Measurements from ENCODE around the gene TBC1D2B.
A peak's percentile ranks its signal among the peaks of the same experiment; 100 is the strongest.
"Not testable (repeated sequence)": the region's sequence is repeated elsewhere in the genome, so short reads cannot be mapped to it uniquely, and the experiment has no call there.

The TBC1D2B gene

DNA sequence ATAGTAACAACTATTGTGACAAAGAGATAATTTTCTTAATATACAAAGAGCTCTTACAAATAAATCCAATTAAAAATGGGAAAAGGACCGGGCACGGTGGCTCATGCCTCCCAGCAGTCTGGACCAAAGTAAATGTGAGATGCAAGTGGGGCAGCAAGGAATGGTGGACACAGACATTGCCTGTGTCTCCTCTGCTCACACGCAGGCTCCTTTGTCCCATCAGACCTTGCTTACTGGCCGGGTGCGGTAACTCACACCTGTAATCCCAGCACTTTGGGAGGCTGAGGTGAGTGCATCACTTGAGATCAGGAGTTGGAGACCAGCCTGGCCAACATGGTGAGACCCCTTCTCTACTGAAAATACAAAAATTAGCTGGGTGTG lies 110.3 kb downstream of the TBC1D2B start:
- H2BK15ac ChIP-seq (ENCODE audit: low read depth, poor library complexity, severe bottlenecking); H2BK5ac ChIP-seq (ENCODE audit: low read depth, low read length, poor library complexity, severe bottlenecking): not testable (repeated sequence)
- 78% methylated on average over 2 of the region's 5 CpGs for WGBS

DNA sequence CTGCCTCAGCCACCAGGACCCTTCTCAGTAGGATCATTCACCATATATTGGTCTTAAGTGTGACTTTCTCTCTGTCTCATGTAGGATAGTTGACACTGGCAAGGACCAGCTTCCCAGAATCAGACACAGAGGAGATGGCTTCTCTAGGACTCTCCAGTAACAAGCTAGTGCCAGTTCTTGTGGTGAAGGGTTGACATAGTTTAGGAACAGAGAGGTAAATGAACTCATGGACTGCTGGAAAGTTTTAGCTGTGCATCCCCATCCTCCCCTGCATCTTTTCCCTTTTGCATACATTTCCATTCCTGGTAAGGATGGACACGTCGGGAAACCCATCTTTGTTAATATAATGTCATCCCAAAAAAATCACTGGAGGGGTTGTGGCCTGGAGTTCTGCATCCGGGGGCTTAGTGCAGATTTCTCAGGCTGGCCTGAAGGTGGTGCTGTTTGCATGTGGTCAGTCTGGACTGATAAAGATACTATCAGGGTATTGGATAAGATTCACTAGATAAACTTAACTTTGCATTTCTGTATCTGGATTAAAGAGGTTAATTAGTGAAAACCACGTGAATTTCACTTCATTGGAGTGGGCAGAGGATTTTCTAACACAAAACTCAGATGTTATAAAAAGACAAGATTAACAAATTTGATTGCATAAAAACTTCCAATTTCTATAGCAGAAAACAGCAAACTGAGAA lies 110.8 kb downstream of the TBC1D2B start:
- no peak overlapping the region for H2BK5ac ChIP-seq (ENCODE audit: low read depth, low read length, poor library complexity, severe bottlenecking)
- H3K36me3 ChIP-seq (ENCODE audit: control insufficient read depth in 1 of 2, insufficient read depth in 2 of 2, low read depth in 1 of 2, low read length in 2 of 2) = no peaks in the 10 kb centered on the region
- no peak overlapping the region for H2AK5ac ChIP-seq (ENCODE audit: low read length, severe bottlenecking)
- H3K27ac ChIP-seq (ENCODE audit: low read length, poor library complexity, severe bottlenecking) = no peak overlapping the region
- peak; percentile 62 for DNase-seq
- 0% methylated on average over 3 of the region's 4 CpGs for WGBS
- no peaks in the 10 kb centered on the region for H3K79me1 ChIP-seq (replicated peaks; ENCODE audit: low read length, poor library complexity, severe bottlenecking)
- no peak overlapping the region for H3K9ac ChIP-seq (ENCODE audit: low read length)
- no peak overlapping the region for H4K91ac ChIP-seq (ENCODE audit: low read length)
- peaks cover 0 to 5% of the 10 kb centered on the region in 2 experiments for H3K27me3 ChIP-seq (ENCODE audit: control insufficient read depth in 1 of 2, insufficient read depth in 1 of 2, low read length in 2 of 2)
- H4K8ac ChIP-seq (ENCODE audit: low read length) = no peak overlapping the region
- no peak overlapping the region for H3K23ac ChIP-seq (ENCODE audit: low read length in 2 of 2)
- H3K4me3 ChIP-seq (ENCODE audit: insufficient read depth in 1 of 2, low read depth in 1 of 2, low read length in 2 of 2) = no peak overlapping the region
- H2AFZ ChIP-seq (ENCODE audit: low read depth, low read length) = no peak overlapping the region
- H3K9me3 ChIP-seq (ENCODE audit: control insufficient read depth, low read length) = no peaks in the 10 kb centered on the region
- no peak overlapping the region for H2BK12ac ChIP-seq (ENCODE audit: low read length in 2 of 2)
- no peak overlapping the region for H2BK120ac ChIP-seq (ENCODE audit: low read depth, low read length)
- no peak overlapping the region for H3K4me2 ChIP-seq (ENCODE audit: low read length, poor library complexity, severe bottlenecking)
- H3K4me1 ChIP-seq (ENCODE audit: control insufficient read depth, insufficient read depth, low read depth, low read length) = no peaks in the 10 kb centered on the region
- H3K4ac ChIP-seq (ENCODE audit: low read depth in 1 of 2, low read length in 2 of 2) = no peak overlapping the region
- no peak overlapping the region for H3K14ac ChIP-seq (ENCODE audit: low read length in 2 of 2)
- no peak overlapping the region for H3K18ac ChIP-seq (ENCODE audit: low read depth in 1 of 2, low read length in 2 of 2)
- H2BK15ac ChIP-seq (ENCODE audit: low read depth, poor library complexity, severe bottlenecking) = no peak overlapping the region

More for the DNA sequence above, 110.3 kb downstream of the TBC1D2B start:
- H2AFZ ChIP-seq (ENCODE audit: low read depth, low read length); H2BK12ac ChIP-seq (ENCODE audit: low read length in 2 of 2); H4K91ac ChIP-seq (ENCODE audit: low read length); H3K18ac ChIP-seq (ENCODE audit: low read depth in 1 of 2, low read length in 2 of 2); H3K14ac ChIP-seq (ENCODE audit: low read length in 2 of 2); H2AK5ac ChIP-seq (ENCODE audit: low read length, severe bottlenecking); H3K79me1 ChIP-seq (replicated peaks; ENCODE audit: low read length, poor library complexity, severe bottlenecking); H3K27ac ChIP-seq (ENCODE audit: low read length, poor library complexity, severe bottlenecking); H2BK120ac ChIP-seq (ENCODE audit: low read depth, low read length); H3K4me3 ChIP-seq (ENCODE audit: insufficient read depth in 1 of 2, low read depth in 1 of 2, low read length in 2 of 2); H3K4me1 ChIP-seq (ENCODE audit: control insufficient read depth, insufficient read depth, low read depth, low read length); H3K27me3 ChIP-seq (ENCODE audit: control insufficient read depth in 1 of 2, insufficient read depth in 1 of 2, low read length in 2 of 2); H3K36me3 ChIP-seq (ENCODE audit: control insufficient read depth in 1 of 2, insufficient read depth in 2 of 2, low read depth in 1 of 2, low read length in 2 of 2); DNase-seq; H3K4ac ChIP-seq (ENCODE audit: low read depth in 1 of 2, low read length in 2 of 2); H3K9ac ChIP-seq (ENCODE audit: low read length); H3K4me2 ChIP-seq (ENCODE audit: low read length, poor library complexity, severe bottlenecking); H3K9me3 ChIP-seq (ENCODE audit: control insufficient read depth, low read length); H4K8ac ChIP-seq (ENCODE audit: low read length); H3K23ac ChIP-seq (ENCODE audit: low read length in 2 of 2): not testable (repeated sequence)

- H3K14ac ChIP-seq (ENCODE audit: low read length in 2 of 2) = no peak overlapping the region
- no peak overlapping the region for H3K4me2 ChIP-seq (ENCODE audit: low read length, poor library complexity, severe bottlenecking)
- no peaks in the 10 kb centered on the region for H3K9me3 ChIP-seq (ENCODE audit: control insufficient read depth, low read length)
- no peak overlapping the region for H2AK5ac ChIP-seq (ENCODE audit: low read length, severe bottlenecking)
- H3K4me1 ChIP-seq (ENCODE audit: control insufficient read depth, insufficient read depth, low read depth, low read length) = peaks cover 2% of the 10 kb centered on the region
- H3K79me1 ChIP-seq (replicated peaks; ENCODE audit: low read length, poor library complexity, severe bottlenecking) = no peaks in the 10 kb centered on the region
- no peak overlapping the region for H2BK120ac ChIP-seq (ENCODE audit: low read depth, low read length)
- H3K4me3 ChIP-seq (ENCODE audit: insufficient read depth in 1 of 2, low read depth in 1 of 2, low read length in 2 of 2) = no peak overlapping the region
- no peak overlapping the region for H4K91ac ChIP-seq (ENCODE audit: low read length)
- DNase-seq = no peak
- no peak overlapping the region for H3K4ac ChIP-seq (ENCODE audit: low read depth in 1 of 2, low read length in 2 of 2)
- H2BK15ac ChIP-seq (ENCODE audit: low read depth, poor library complexity, severe bottlenecking) = no peak overlapping the region
- no peak overlapping the region for H3K27ac ChIP-seq (ENCODE audit: low read length, poor library complexity, severe bottlenecking)
- no peak overlapping the region for H3K18ac ChIP-seq (ENCODE audit: low read depth in 1 of 2, low read length in 2 of 2)
- H2AFZ ChIP-seq (ENCODE audit: low read depth, low read length) = no peak overlapping the region
- H2BK5ac ChIP-seq (ENCODE audit: low read depth, low read length, poor library complexity, severe bottlenecking) = no peak overlapping the region
- no peak overlapping the region for H3K23ac ChIP-seq (ENCODE audit: low read length in 2 of 2)
- peaks cover 0 to 5% of the 10 kb centered on the region in 2 experiments for H3K27me3 ChIP-seq (ENCODE audit: control insufficient read depth in 1 of 2, insufficient read depth in 1 of 2, low read length in 2 of 2)
- H3K36me3 ChIP-seq (ENCODE audit: control insufficient read depth in 1 of 2, insufficient read depth in 2 of 2, low read depth in 1 of 2, low read length in 2 of 2) = no peaks in the 10 kb centered on the region
- no CpG with 5 or more reads among the region's 1 CpG for WGBS
- no peak overlapping the region for H2BK12ac ChIP-seq (ENCODE audit: low read length in 2 of 2)
- no peak overlapping the region for H3K9ac ChIP-seq (ENCODE audit: low read length)
- no peak overlapping the region for H4K8ac ChIP-seq (ENCODE audit: low read length)
These were observed 113.3 kb downstream of the TBC1D2B start for GRCh38 chr15:77964193-77964592.

DNA sequence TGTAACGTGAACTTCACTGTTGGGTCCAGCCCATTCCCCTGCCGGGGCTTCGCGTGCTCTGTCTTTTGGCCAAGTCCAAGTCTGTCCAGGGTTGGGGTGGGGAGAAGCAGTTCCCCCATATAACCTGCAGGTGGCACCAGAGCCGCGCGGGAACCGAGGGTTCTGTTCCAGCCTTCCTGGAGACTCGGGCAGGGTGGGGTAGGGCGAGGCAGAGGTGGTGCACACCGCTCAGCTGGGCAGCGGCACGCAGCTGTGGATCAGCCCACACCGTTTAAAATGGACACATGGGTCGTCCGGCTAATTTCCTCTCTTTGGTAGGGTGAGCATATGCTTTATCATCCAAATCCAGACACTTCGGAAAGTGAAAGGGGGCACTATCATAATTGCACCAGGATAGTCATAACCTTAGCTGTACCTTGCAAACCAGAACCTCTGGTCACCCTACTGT lies 118.1 kb downstream of the TBC1D2B start:
- no peak overlapping the region for H3K23ac ChIP-seq (ENCODE audit: low read length in 2 of 2)
- H3K4ac ChIP-seq (ENCODE audit: low read depth in 1 of 2, low read length in 2 of 2) = no peak overlapping the region
- no peak overlapping the region for H3K14ac ChIP-seq (ENCODE audit: low read length in 2 of 2)
- H3K27ac ChIP-seq (ENCODE audit: low read length, poor library complexity, severe bottlenecking) = no peak overlapping the region
- peak overlapping the region; percentile 73 for H3K4me2 ChIP-seq (ENCODE audit: low read length, poor library complexity, severe bottlenecking)
- peaks cover 3 to 22% of the 10 kb centered on the region in 2 experiments for H3K27me3 ChIP-seq (ENCODE audit: control insufficient read depth in 1 of 2, insufficient read depth in 1 of 2, low read length in 2 of 2)
- peak; percentile 73 for DNase-seq
- peaks cover 5% of the 10 kb centered on the region for H3K4me1 ChIP-seq (ENCODE audit: control insufficient read depth, insufficient read depth, low read depth, low read length)
- H4K8ac ChIP-seq (ENCODE audit: low read length) = peak overlapping the region; percentile 84
- peak overlapping the region; percentile 93 for H2AFZ ChIP-seq (ENCODE audit: low read depth, low read length)
- 7% methylated on average over 17 of the region's 17 CpGs for WGBS
- no peaks in the 10 kb centered on the region for H3K79me1 ChIP-seq (replicated peaks; ENCODE audit: low read length, poor library complexity, severe bottlenecking)
- H2AK5ac ChIP-seq (ENCODE audit: low read length, severe bottlenecking) = no peak overlapping the region
- H2BK12ac ChIP-seq (ENCODE audit: low read length in 2 of 2) = no peak overlapping the region
- no peak overlapping the region for H2BK15ac ChIP-seq (ENCODE audit: low read depth, poor library complexity, severe bottlenecking)
- H3K36me3 ChIP-seq (ENCODE audit: control insufficient read depth in 1 of 2, insufficient read depth in 2 of 2, low read depth in 1 of 2, low read length in 2 of 2) = no peaks in the 10 kb centered on the region
- peak overlapping the region in 1 of 2 experiments; percentile 70 for H3K4me3 ChIP-seq (ENCODE audit: insufficient read depth in 1 of 2, low read depth in 1 of 2, low read length in 2 of 2)
- no peak overlapping the region for H2BK120ac ChIP-seq (ENCODE audit: low read depth, low read length)
- H3K9ac ChIP-seq (ENCODE audit: low read length) = peak overlapping the region; percentile 51
- H2BK5ac ChIP-seq (ENCODE audit: low read depth, low read length, poor library complexity, severe bottlenecking) = no peak overlapping the region
- no peak overlapping the region for H3K18ac ChIP-seq (ENCODE audit: low read depth in 1 of 2, low read length in 2 of 2)
- H3K9me3 ChIP-seq (ENCODE audit: control insufficient read depth, low read length) = no peaks in the 10 kb centered on the region
- no peak overlapping the region for H4K91ac ChIP-seq (ENCODE audit: low read length)

All from mesenchymal stem cell (in vitro differentiated cells and primary cell).